ENCODE data around the gene TBRG1.

The TBRG1 gene

GRCh38 chr11:124678416-124678815 is 55.8 kb downstream of the TBRG1 start:
- Histone ChIP-seq H3K36me3 (no peaks in the 10 kb centered on the region), H3K9me3 (peaks cover 0 to 10% (median 6%) of the 10 kb centered on the region in 3 donors), H3K4me3 (no peak overlapping the region), H3K27ac (no peak overlapping the region), H3K4me1 (peaks cover 0 to 35% (median 15%) of the 10 kb centered on the region in 4 donors), H3K27me3 (no peaks in the 10 kb centered on the region)
- no peak for DNase-seq
- intact Hi-C loops (cut with DNase I; ENCODE audit: low total_unique reads) = no loop called here
- no peak for TF ChIP-seq CTCF (IDR thresholded peaks at IDR 0.05)

- DNase-seq = no peak
- H3K4me1 ChIP-seq = peaks cover 0 to 13% (median 1%) of the 10 kb centered on the region in 4 donors
- intact Hi-C loops (cut with DNase I; ENCODE audit: low total_unique reads) = no loop called here
- no peak overlapping the region for H3K27ac ChIP-seq
- no peak overlapping the region for H3K4me3 ChIP-seq
- no peaks in the 10 kb centered on the region for H3K27me3 ChIP-seq
- no peaks in the 10 kb centered on the region for H3K36me3 ChIP-seq
- no peak for TF ChIP-seq CTCF (IDR thresholded peaks at IDR 0.05)
- H3K9me3 ChIP-seq = peaks cover 0 to 10% (median 6%) of the 10 kb centered on the region in 3 donors
Measured at GRCh38 chr11:124681421-124681820, 58.8 kb downstream of the TBRG1 start.

- Histone ChIP-seq H3K4me1 (peaks cover 0 to 3% (median 0%) of the 10 kb centered on the region in 4 donors), H3K27me3 (no peaks in the 10 kb centered on the region), H3K4me3 (no peak overlapping the region), H3K9me3 (peaks cover 0 to 10% (median 6%) of the 10 kb centered on the region in 3 donors), H3K27ac (no peak overlapping the region), H3K36me3 (no peaks in the 10 kb centered on the region)
- intact Hi-C loops (cut with DNase I; ENCODE audit: low total_unique reads) = no loop called here
- DNase-seq = no peak
- TF ChIP-seq CTCF (IDR thresholded peaks at IDR 0.05) = no peak
Measured at GRCh38 chr11:124682443-124682842, 59.8 kb downstream of the TBRG1 start.

All from tibial artery (tissue), 4 donors.